GM12801 (cell line): ENCODE results near the gene RYR1.

ENCODE experiments used
- TF ChIP-seq, protein P1 (sequence below): IDR thresholded peaks from one replicate; pipeline ENCODE4 v1.5.1; 2011; ENCODE audit warnings: control low read depth; ENCODE audit not compliant: insufficient read length; ENCODE audit errors: extremely low read depth

RYR1 gene

DNA sequence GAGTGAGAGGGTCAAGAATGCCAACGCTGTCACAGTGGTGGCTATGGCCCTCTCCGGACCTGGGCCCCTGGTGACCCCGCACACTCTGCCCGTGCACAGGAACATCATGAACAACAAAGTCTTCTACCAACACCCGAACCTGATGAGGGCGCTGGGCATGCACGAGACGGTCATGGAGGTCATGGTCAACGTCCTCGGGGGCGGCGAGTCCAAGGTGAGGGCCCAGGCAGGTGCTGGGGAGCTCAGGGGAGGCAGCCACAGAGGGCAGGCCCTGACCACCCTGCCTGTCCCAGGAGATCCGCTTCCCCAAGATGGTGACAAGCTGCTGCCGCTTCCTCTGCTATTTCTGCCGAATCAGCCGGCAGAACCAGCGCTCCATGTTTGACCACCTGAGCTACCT, 62.6 kb downstream of the RYR1 start:
- TF ChIP-seq, protein P1, sequence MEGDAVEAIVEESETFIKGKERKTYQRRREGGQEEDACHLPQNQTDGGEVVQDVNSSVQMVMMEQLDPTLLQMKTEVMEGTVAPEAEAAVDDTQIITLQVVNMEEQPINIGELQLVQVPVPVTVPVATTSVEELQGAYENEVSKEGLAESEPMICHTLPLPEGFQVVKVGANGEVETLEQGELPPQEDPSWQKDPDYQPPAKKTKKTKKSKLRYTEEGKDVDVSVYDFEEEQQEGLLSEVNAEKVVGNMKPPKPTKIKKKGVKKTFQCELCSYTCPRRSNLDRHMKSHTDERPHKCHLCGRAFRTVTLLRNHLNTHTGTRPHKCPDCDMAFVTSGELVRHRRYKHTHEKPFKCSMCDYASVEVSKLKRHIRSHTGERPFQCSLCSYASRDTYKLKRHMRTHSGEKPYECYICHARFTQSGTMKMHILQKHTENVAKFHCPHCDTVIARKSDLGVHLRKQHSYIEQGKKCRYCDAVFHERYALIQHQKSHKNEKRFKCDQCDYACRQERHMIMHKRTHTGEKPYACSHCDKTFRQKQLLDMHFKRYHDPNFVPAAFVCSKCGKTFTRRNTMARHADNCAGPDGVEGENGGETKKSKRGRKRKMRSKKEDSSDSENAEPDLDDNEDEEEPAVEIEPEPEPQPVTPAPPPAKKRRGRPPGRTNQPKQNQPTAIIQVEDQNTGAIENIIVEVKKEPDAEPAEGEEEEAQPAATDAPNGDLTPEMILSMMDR: no peak

DNA sequence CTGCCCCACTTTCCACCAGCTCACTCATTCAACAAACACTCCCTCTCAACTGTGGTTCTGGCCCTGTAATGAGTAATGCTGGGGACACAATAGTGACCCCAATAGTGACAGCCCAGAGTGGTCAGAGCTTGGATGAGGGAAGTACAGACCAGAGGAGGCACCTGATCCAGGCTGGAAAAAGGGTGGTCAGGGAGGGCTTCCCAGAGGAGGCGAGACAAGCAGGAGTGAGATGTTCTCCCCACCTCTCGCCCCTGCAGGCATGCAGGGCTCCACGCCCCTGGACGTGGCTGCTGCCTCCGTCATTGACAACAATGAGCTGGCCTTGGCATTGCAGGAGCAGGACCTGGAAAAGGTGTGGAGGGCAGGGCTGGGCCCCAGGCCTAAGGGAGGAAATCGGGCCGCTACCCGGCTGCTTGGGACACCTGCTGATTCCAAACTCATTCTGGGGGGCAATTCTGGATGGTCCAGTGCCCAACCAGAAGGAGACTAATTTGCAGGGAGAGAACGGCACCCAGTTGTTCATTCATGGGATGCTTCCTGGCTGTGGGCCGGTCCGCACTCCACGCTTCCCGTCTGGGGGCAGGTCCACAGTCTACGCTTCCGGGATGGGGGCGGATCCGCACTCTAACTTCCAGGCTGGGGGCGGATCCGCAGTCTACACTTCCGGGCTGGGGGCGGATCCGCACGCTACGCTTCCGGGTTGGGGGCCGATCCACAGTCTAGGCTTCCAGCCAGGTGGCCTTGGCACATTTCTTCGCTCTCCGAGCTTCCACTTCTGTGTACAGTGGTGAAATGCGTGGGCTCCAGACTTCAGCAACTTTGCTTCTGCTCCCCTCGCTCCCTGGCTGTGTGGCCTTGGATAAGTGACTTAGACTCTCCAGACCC, 63.4 kb downstream of the RYR1 start:
- TF ChIP-seq, protein P1: no peak

DNA sequence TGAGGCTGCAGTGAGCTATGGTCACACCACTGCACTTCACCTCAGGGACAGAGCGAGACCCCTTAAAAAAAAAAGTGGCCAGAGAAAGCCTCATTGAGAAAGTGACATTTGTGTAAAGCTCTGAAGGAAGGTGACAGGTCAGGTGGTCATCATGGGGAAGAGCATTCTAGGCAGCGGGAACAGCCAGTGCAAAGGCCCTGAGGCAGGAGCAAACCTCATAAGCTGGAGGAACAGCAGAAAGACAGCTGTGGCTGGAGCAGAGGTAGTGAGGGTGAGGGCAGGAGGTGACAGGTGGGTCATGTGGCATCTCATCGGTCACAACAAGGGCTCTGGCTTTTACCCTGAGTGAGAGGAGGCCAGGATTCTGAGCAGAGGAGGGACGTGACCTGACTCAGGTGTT, 64.4 kb downstream of the RYR1 start:
- TF ChIP-seq, protein P1: no peak

DNA sequence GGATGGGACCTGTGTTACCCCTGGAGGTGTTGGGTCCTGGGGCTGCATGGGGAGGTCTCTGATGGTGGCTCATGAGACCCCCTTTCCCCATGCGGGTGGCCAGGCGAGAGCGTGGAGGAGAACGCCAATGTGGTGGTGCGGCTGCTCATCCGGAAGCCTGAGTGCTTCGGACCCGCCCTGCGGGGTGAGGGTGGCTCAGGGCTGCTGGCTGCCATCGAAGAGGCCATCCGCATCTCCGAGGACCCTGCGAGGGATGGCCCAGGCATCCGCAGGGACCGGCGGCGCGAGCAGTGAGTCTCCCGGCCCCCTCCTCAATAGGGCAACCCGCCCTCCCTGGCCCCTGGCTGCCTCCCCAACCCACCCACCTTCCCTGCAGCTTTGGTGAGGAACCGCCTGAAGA, 66.0 kb downstream of the RYR1 start:
- TF ChIP-seq, protein P1: no peak

DNA sequence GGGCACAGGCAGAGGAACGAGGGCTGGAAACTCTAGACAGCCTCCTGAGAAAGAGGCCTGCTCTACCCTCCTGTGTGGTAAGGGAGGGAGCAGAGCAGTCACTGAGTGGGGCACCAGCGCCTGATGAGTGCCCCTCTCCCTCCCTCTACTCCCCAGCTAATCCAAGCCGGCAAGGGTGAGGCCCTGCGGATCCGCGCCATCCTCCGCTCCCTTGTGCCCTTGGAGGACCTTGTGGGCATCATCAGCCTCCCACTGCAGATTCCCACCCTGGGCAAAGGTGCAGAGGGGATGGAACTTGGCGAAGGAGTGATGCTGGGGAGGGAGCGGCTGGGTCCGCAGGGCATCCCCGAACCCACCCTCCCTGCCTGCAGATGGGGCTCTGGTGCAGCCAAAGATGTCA, 67.0 kb downstream of the RYR1 start:
- TF ChIP-seq, protein P1: no peak

DNA sequence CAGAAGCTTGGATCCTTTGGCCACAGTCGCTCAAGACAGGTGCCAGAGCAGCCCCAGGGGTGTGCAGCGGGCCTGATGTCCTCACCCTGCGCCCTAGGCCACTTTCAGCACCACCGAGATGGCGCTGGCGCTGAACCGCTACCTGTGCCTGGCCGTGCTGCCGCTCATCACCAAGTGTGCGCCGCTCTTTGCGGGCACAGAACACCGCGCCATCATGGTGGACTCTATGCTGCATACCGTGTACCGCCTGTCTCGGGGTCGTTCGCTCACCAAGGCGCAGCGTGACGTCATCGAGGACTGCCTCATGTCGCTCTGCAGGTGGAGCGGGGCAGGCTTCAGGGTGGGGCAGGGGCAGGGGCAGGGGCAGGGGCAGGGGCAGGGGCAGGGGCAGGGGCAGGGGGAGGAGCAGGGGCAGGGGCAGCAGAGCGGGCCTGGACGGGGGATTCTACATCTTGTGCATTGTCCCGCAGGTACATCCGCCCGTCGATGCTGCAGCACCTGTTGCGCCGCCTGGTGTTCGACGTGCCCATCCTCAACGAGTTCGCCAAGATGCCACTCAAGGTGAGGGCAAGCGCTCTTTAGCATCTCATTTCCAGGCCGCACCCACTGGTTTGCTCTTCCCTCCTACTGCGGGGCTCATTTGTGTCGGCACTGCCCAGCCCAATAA, 69.1 kb downstream of the RYR1 start:
- TF ChIP-seq, protein P1: no peak

DNA sequence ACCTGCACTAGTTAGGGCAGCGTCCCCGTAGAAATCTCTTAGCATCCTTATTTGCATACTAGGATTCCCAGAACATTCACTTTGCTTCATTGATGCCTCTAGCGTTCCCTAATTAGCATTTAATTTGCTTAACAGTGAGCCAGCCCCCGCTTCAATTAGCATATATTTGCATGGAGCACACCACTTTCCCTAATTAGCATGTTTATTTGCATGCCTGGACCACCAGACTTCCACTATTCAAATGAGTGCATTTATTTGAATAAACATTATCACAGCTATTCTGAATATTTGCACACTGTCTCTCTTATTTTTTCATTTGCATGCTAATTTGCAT, 69.6 kb downstream of the RYR1 start:
- TF ChIP-seq, protein P1: no peak
